HG03097 (cell line): ENCODE data around the gene HCK.
"Not testable (repeated sequence)": the region's sequence is repeated elsewhere in the genome, so short reads cannot be mapped to it uniquely, and the experiment has no call there.

Experiments used
- ATAC-seq: cut with Tn5 transposase; IDR thresholded peaks from one replicate; pipeline ENCODE4 v1.9.1; 2021; ENCODE audit not compliant: unreplicated experiment, low FRiP score

HCK gene

DNA sequence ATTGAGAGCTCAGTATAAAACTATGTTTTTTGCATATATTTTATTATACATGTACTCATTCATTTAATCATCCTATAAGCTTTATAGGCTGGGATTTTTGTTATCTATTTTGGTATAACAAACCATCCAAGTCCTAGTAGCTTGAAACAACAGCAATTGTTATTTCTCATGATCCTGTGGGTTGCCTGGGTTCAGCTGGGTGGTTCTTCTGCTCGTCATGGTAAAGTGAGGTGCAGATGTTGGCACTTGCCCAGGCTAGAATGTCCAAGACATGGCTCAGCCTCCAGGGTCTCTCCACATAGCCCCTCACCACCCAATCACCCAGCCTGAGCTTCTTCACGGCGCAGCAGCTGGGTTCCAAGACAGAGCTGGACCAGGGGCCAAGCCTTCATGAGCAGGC is 36.7 kb downstream of the HCK start:
- no peak for ATAC-seq

DNA sequence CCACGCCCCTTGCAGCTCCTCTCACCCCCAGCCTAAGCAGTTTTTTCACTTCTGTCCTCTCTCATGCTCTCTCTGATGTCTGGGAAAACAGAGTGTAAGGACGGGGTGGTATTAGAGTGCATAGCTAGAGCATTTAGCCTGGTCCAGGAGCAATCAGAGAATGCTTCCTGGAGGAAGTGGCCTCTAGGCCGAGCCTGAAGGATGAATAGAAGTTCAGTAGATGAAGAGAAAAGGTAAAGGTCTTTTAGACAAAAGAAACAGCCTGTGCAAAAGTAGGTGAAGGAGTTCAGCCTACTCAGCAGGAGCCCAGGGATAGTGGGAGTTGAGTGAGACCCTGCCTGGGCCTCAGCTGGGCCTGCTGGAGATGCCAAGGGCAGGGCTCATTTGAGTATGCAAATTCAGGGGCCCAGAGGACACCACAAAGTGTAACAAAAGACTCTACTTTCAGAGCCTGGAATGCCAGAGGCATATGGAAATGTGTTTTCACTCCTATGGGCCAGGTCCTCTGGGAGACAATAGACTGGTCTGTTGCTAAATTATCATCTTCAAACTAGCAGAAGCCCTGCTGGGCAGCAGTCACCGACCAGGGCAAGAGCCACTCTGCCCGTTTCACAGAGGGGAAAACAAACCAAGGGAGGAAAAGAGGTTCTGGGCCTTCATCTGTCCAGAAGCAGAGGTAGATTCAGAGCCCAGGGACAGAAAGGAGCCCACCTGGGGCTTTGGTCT is 37.8 kb downstream of the HCK start:
- no peak for ATAC-seq

DNA sequence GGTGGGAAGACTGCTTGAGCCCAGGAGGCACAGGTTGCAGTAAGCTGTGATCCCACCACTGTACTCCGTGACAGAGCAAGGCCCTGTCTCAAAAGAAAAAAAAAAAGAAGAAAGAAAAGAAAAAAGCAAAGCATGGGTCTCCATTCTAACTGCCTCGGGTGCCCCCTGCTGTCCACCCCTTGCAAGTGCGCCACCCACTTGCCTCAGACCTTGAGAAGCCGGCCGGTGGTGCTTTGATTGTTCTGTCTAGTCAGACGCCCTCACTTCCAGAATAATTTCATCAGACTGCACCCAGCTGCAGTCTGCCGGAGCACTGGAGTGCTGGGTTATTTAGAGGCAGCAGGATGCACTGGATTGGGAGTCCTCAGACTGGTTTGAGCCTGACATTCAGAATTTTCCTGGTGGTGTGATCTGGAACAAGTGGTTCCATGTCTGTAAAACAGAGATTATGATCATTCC is 39.9 kb downstream of the HCK start:
- no peak for ATAC-seq

GRCh38 chr20:32098786-32099185 is 46.7 kb downstream of the HCK start:
- no peak for ATAC-seq

GRCh38 chr20:32108814-32109391 is 56.9 kb downstream of the HCK start:
- ATAC-seq = no peak

DNA sequence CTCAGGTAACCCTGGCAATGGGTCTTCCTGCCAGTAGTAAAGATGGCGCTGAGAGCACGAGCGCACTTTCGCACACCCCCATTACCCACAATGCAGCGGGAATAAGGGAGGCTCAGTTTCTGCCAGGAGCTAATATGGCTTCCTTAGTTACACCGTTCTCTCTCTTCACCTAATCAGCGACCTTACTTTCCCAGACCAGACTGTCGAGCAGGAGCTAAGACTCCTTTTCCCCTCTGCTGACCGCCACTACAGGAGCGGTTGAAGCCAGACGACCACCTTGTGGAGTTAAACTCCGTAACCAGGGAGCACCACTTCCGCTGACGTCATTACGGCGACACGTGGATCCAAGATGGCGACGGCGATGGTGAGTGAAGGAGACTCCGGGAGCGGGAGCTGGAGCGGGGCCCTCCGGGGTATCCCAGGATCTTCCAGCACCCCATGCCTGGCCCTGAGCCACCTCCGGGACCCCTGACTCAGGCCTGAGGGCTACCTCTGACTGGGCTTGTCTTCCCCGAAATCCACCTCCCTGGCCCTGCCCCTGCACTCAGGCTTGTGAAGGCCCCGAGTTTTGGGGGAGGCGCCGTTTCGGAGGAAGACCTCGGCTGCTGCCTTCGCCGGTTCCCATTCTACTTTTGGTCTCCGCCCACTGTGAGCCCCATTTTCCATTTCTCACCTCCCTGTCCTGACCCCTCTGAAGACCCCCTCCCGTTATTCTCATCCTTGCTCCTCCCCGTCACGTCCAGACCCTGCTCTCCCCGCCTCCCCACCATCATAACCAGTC is 57.5 kb downstream of the HCK start, which contains the start of gene TM9SF4:
Gene TM9SF4, plus strand, starts transcription at position 323 of the 781 bp plus-strand sequence. Its CDS starts 27 bp downstream, at position 350.
- ATAC-seq = peak; percentile 71

GRCh38 chr20:32110173-32110704 is 58.2 kb downstream of the HCK start:
- ATAC-seq = peak; percentile 15

DNA sequence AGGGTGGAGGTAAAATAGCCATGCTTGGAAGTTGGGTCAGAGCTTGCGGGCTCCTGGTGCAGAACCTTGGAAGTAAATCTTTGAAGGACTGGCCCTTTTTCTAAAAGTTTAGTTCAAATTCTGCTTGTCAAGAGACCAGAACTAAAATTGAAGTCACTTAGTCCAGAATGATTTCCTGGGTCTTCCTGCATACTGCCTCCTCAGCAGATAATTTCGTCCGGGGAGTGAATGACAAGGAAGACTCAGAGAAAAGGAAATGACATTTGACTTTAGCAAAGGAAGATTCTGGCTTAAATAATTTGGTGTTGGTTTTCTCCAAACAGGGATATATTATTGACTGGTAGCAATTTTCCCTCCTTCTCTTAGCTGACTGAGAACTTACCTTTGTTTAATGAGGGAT is 58.7 kb downstream of the HCK start:
- ATAC-seq = no peak

DNA sequence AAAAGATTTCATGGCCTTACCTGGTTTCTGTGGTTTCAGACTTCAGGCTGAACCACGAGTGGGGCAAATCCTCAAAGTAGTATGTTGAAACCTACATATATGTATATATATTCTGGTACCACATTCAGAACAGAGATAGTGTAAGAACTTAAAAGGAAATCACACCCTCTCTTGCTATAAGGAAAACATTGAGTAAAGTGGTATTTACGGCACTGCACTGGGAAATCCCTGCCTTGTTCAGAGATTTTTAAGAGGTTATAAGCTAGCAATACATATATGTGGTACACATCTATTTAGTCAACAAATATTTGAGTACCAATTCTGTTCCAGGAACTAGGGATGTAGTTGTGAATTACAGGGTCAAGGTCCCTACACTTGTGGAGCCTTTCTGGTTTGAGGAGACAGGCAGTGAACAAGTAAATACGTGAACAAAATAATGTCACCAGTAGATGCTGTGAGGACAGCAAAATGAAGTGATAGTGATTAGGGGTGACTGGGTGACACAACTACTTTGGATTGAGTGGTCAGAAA is 59.2 kb downstream of the HCK start:
- ATAC-seq = no peak

GRCh38 chr20:32111753-32112152 is 59.7 kb downstream of the HCK start:
- ATAC-seq = no peak

GRCh38 chr20:32112841-32113240 is 60.8 kb downstream of the HCK start:
- no peak for ATAC-seq

GRCh38 chr20:32113591-32114260 is 61.7 kb downstream of the HCK start:
- no peak for ATAC-seq

DNA sequence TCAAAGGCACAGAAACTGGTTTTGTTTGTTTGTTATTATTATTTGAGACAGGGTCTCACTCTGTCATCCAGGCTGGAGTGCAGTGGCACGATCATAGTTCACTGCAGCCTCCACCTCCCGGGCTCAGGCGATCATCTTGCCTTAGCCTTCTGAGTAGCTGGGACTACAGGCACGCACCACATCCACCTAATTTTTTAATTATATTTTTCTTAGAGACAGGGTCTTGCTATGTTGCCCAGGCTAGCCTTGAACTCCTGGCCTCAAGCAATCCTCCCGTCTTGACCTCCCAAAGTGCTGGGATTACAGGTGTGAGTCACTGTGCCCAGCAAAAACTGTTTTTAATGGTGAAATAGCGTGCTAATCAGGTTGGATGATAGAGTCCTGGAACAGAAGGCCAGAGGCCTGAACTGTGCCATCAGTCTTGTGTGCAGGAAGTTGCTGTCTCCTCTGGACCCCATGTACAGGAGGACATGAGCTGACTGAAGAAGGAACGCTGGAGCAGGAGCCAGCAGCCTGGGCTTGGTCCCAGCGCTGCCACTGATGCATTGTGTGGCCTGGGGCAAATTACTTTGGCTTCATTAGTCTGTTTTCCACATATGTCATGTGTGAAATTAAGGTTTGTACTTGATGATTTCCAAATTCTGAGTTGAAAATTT is 62.4 kb downstream of the HCK start:
- no peak for ATAC-seq

GRCh38 chr20:32115211-32115767 is 63.2 kb downstream of the HCK start:
- ATAC-seq = no peak

DNA sequence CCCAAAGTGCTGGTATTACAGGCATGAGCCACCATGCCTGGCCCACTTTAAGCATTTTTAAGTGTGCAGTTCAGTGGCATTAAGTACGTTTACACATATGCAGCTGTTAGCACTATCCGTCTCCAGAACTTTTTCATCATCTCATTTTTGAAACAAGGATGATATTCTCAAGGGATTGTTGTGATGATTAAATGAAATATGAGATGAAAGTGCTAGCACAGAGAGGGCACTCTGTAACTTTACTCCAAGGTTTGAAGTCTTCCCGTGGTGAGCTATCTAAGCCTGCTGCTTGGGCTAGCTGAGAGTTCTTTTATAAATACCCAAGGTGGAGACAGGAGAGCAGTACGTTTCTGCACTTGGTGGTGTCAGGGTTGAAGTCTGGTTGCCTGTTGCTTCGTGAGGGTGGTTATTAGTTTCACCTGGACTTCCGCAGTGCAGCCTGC is 64.1 kb downstream of the HCK start:
- ATAC-seq = no peak

DNA sequence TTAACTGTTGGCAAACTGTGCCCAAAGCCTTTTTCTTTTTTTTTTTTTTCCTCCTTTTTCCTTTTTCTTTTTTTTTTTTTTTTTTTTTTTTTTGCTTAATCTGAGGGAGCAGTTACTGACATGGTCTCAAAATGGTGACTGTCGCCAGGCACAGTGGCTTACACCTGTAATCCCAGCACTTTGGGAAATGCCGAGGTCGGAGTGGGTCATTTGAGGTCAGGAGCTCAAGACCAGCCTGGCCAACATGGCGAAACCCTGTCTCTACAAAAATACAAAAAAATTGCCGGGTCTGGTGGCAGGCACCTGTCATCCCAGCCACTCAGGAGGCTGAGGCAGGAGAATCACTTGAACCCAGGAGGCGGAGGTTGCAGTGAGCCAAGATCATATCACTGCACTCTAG is 64.8 kb downstream of the HCK start:
- not testable (repeated sequence) for ATAC-seq

DNA sequence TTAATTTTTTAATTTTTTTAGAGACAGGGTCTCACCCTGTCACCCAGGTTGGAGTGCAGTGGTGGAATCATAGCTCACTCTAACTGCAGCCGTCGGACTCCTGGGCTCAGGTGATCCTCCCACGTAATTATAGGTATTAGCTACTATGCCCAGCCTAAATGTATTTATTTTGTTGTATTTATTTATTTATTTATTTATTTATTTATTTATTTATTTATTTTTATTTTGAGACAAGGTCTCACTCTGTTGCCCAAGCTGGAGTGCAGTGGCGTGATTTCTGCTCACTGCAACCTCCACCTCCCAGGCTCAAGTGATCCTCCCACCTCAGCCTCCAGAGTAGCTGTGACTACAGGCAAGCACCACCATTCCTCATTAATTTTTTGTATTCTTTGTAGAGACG is 66.4 kb downstream of the HCK start:
- ATAC-seq = not testable (repeated sequence)

- no peak for ATAC-seq
These were observed 67.7 kb downstream of the HCK start for GRCh38 chr20:32119734-32120133.

DNA sequence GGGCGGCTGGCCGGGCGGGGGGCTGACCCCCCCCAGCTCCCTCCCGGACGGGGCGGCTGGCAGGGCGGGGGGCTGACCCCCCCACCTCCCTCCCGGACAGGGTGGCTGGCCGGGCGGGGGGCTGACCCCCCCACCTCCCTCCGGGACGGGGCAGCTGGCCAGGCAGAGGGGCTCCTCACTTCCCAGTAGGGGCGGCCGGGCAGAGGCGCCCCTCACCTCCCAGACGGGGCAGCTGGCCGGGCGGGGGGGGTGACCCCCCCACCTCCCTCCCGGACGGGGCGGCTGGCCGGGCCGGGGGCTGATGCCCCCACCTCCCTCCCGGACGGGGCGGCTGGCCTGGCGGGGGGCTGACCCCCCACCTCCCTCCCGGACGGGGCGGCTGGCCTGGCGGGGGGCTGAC is 69.9 kb downstream of the HCK start:
- not testable (repeated sequence) for ATAC-seq

DNA sequence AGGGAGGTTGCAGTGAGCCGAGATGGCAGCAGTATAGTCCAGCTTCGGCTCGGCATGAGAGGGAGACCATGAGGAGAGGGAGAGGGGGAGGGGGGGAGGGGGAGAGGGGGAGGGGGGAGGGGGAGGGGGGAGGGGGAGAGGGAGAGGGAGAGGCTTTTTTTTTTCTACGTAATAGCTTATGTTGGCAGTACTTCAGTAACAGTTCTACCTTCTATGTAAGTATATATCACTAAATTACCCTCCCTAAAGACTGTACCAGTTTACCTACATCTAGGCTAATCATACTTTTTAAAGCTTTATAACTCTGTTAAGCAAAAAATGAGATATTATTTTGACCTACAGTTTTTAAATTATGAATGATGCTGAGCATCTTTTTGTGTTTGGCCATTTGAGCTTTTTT is 71.0 kb downstream of the HCK start:
- ATAC-seq = no peak
